OCI-LY3 (cell line): ENCODE data around the gene HAUS3.

Experiments
- H2AFZ ChIP-seq: fragments of 200-600, 300-600 bp; shearing (Covaris generic); 2 replicates; pipeline ENCODE4 v1.6.0; 2014; ENCODE audit warnings: antibody characterized with exemption, low read depth, low read length
- H3K27ac ChIP-seq: fragments of 200-600, 300-600 bp; sonication (generic); 2 replicates; pipeline ENCODE4 v1.5.1; 2014; ENCODE audit warnings: mild to moderate bottlenecking, low read length, moderate library complexity, mixed read lengths
- H3K27me3 ChIP-seq: fragments of 200-600, 300-600 bp; sonication (generic); 2 replicates; pipeline ENCODE4 v1.6.1; 2014; ENCODE audit warnings: low read depth, low read length, mixed read lengths
- H3K36me3 ChIP-seq: fragments of 200-600, 300-600 bp; sonication (generic); replicated peaks from 2 replicates; pipeline ENCODE3; 2014; ENCODE audit warnings: low read depth, low read length, mixed read lengths
- H3K4me1 ChIP-seq: fragments of 300-600, 200-600 bp; sonication (generic); 2 replicates; pipeline ENCODE4 v1.6.1; 2014; ENCODE audit warnings: low read length, mixed read lengths
- H3K4me2 ChIP-seq: fragments of 200-600, 300-600 bp; sonication (generic); 2 replicates; pipeline ENCODE4 v1.6.1; 2014; ENCODE audit warnings: low read length, mixed read lengths
- H3K4me3 ChIP-seq: fragments of 300-600, 200-600 bp; sonication (generic); 2 replicates; pipeline ENCODE4 v1.5.1; 2014; ENCODE audit warnings: antibody characterized with exemption, mild to moderate bottlenecking, low read length, moderate library complexity
- H3K79me2 ChIP-seq: fragments of 300-600, 200-600 bp; shearing (Covaris generic); 2 replicates; pipeline ENCODE4 v1.6.1; 2014; ENCODE audit warnings: mild to moderate bottlenecking, low read length, mixed read lengths
- H3K9ac ChIP-seq: fragments of 300-600, 200-600 bp; shearing (Covaris generic); 2 replicates; pipeline ENCODE4 v1.6.0; 2014; ENCODE audit warnings: mild to moderate bottlenecking, low read length, moderate library complexity
- H3K9me3 ChIP-seq: fragments of 200-600, 300-600 bp; shearing (Covaris generic); 2 replicates; pipeline ENCODE4 v1.6.1; 2014; ENCODE audit warnings: low read length, mixed read lengths; ENCODE audit not compliant: insufficient read depth
- H4K20me1 ChIP-seq: fragments of 200-600, 300-600 bp; sonication (generic); 2 replicates; pipeline ENCODE4 v1.6.1; 2016; ENCODE audit warnings: low read length, mixed read lengths; ENCODE audit not compliant: insufficient read depth
- EZH2phosphoT487 ChIP-seq: fragments of 200-600 bp; shearing (Covaris generic); IDR thresholded peaks from 2 replicates; pipeline ENCODE4 v1.6.1; 2018; ENCODE audit warnings: antibody characterized with exemption, mixed run types, low read depth
- TF ChIP-seq, protein P1 (sequence below): fragments of 200-600, 300-600 bp; sonication (generic); IDR thresholded peaks from 2 replicates; pipeline ENCODE4 v1.5.1; 2014; ENCODE audit warnings: antibody characterized with exemption, low read length, low read depth

HAUS3 gene

DNA sequence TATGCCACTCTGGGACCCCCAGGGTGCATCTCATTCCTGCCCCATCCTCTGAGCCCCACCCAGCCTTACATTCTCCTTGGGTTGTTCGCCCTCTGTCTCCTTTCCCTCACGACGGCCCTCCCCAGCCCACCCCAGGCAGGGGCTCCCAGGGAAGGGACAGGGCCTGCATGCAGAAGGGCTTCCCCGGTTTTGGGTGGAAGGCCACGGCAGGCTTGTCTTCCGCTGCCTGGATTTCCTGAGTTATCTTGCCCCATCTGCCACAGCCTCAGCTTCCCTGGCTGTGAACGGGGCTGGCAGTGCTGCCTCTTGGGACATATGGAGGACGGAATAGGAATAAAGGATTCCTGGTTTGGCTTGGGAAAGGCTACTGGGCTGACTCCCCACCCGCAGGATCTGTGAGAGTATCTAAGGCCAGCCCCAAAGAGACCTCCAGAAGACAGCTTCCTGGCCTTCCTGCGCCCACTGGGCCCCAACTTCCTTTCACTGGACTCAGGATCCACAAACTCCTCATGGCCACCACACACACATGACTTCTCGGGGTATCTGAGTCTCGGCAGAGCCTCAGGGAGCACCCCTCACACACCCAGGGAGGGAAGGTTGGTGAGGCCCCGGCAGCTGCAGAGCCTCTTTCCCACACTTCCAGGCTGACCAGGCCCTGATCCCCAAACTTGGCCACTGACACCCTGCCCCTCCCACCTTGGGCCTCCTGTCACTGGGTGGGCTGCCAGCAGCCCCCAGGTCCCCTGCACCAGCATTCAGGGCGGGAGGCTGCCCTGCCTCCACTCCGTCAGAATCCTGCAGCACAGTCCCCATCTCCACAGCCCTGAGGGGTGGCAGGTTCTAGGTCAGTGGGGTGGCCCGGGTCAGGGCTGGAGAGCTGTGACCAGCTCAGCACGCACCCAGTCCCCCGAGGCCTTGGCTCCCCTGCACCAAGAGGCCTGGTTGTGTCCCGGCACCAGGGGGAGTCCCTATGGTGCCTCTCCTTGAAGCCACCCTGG, 23.5 kb upstream of the HAUS3 start:
- H3K4me3 ChIP-seq = no peak overlapping the region
- H3K4me2 ChIP-seq = no peak overlapping the region
- H3K27ac ChIP-seq = no peak overlapping the region
- H3K79me2 ChIP-seq = no peaks in the 10 kb centered on the region
- H2AFZ ChIP-seq = no peak overlapping the region
- no peaks in the 10 kb centered on the region for H3K27me3 ChIP-seq
- TF ChIP-seq, protein P1, sequence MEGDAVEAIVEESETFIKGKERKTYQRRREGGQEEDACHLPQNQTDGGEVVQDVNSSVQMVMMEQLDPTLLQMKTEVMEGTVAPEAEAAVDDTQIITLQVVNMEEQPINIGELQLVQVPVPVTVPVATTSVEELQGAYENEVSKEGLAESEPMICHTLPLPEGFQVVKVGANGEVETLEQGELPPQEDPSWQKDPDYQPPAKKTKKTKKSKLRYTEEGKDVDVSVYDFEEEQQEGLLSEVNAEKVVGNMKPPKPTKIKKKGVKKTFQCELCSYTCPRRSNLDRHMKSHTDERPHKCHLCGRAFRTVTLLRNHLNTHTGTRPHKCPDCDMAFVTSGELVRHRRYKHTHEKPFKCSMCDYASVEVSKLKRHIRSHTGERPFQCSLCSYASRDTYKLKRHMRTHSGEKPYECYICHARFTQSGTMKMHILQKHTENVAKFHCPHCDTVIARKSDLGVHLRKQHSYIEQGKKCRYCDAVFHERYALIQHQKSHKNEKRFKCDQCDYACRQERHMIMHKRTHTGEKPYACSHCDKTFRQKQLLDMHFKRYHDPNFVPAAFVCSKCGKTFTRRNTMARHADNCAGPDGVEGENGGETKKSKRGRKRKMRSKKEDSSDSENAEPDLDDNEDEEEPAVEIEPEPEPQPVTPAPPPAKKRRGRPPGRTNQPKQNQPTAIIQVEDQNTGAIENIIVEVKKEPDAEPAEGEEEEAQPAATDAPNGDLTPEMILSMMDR = no peak
- TF ChIP-seq EZH2phosphoT487 = no peak
- no peaks in the 10 kb centered on the region for H3K9me3 ChIP-seq
- no peak overlapping the region for H3K9ac ChIP-seq
- peaks cover 4% of the 10 kb centered on the region; the same call in 1 of the 2 replicates for H3K4me1 ChIP-seq
- no peaks in the 10 kb centered on the region for H4K20me1 ChIP-seq
- H3K36me3 ChIP-seq = no peaks in the 10 kb centered on the region

DNA sequence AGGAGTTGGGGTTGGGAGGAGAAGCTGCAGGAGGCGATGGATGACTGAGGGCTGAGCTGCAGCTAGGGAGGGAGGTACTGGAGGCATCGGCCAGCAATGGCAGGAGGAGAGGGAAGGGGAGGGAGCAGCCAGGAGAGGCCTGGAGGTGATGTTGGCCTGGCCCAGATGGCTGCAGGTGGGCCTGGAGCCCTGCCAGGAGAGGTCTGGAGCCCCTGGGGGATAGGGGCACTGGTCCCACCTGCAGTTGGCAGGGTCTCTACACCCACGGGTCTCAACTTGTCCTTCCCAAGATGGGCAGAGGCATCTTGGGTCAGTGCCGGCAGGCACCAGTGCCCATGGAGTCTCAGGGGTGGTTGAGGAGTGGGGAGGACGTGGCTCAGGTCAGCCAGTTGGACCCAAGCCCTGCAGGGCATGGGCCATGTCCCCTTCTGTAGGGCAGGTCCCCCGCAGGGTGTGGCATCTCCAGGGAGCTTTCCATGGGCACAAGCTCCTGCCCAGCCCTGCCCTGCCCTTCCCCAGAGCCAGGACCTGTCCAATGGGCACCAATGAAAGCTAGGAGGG, 22.6 kb upstream of the HAUS3 start:
- TF ChIP-seq, protein P1 = no peak
- no peak for TF ChIP-seq EZH2phosphoT487
- H3K4me1 ChIP-seq = peaks cover 4% of the 10 kb centered on the region; the same call in 1 of the 2 replicates
- H3K36me3 ChIP-seq = no peaks in the 10 kb centered on the region
- H3K4me2 ChIP-seq = no peak overlapping the region
- no peak overlapping the region for H2AFZ ChIP-seq
- no peaks in the 10 kb centered on the region for H4K20me1 ChIP-seq
- H3K9ac ChIP-seq = no peak overlapping the region
- no peaks in the 10 kb centered on the region for H3K79me2 ChIP-seq
- no peak overlapping the region for H3K4me3 ChIP-seq
- H3K27me3 ChIP-seq = no peaks in the 10 kb centered on the region
- H3K9me3 ChIP-seq = no peaks in the 10 kb centered on the region
- H3K27ac ChIP-seq = no peak overlapping the region

DNA sequence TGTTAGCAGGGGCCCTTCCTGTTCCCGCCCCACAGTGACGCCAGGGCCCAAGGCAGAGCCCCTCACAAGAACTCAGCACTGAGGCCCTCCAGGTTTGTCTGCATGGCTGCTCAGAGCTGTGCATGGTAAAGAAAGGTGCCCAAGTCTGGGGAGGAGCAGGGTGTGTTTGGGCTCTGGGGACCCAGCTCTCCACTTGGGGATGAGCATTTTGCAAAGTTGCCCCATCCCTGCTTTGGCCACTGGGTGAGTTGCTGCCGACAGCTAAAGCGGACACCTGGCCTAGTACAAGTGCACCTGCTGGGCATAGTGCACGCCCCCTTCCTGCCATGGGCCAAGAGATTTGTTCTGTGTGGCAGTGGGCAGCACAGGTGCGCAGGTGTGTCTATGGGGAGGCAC, 22.0 kb upstream of the HAUS3 start:
- Histone ChIP-seq H4K20me1 (no peaks in the 10 kb centered on the region), H3K9ac (no peak overlapping the region), H2AFZ (no peak overlapping the region), H3K27me3 (no peaks in the 10 kb centered on the region), H3K79me2 (no peaks in the 10 kb centered on the region), H3K36me3 (no peaks in the 10 kb centered on the region), H3K4me3 (no peak overlapping the region), H3K27ac (no peak overlapping the region), H3K4me2 (no peak overlapping the region), H3K9me3 (no peaks in the 10 kb centered on the region), H3K4me1 (peaks cover 4% of the 10 kb centered on the region; the same call in 1 of the 2 replicates)
- no peak for TF ChIP-seq EZH2phosphoT487
- TF ChIP-seq, protein P1 = no peak

DNA sequence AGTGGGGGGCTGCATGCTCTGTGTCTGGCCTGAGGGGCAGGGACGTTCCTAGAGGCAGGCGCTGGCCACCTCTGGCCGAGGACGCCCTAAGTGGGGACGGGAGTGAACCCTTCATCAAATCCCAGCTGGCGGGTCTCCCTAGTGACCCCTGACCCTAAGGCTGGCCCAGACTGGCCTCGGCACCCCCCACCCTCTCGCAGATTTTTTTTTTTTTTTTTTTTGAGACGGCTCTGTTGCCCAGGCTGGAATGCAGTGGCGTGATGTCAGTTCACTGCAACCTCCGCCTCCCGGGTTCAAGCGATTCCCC, 21.0 kb upstream of the HAUS3 start:
- no peak overlapping the region for H3K27ac ChIP-seq
- H3K9ac ChIP-seq = peak overlapping the region; percentile 82
- no peaks in the 10 kb centered on the region for H3K27me3 ChIP-seq
- H4K20me1 ChIP-seq = no peaks in the 10 kb centered on the region
- peaks cover 4% of the 10 kb centered on the region; the same call in 1 of the 2 replicates for H3K4me1 ChIP-seq
- peak overlapping the region; percentile 96 for H3K4me2 ChIP-seq
- no peaks in the 10 kb centered on the region for H3K36me3 ChIP-seq
- H3K79me2 ChIP-seq = no peaks in the 10 kb centered on the region
- no peak for TF ChIP-seq EZH2phosphoT487
- TF ChIP-seq, protein P1 = no peak
- no peaks in the 10 kb centered on the region for H3K9me3 ChIP-seq
- H2AFZ ChIP-seq = peak overlapping the region; percentile 61; the same call in 1 of the 2 replicates
- peak overlapping the region; percentile 92 for H3K4me3 ChIP-seq
